DOHH2 (cell line): ENCODE results near the gene OR2AT4.

ENCODE experiments used
- CTCF ChIP-seq: fragments of 200-600 bp; sonication (generic); IDR thresholded peaks from one replicate; pipeline ENCODE4 v1.5.1; 2014; ENCODE audit warnings: antibody characterized with exemption, mild to moderate bottlenecking, low read depth, low read length; ENCODE audit not compliant: poor library complexity, severe bottlenecking
- EZH2phosphoT487 ChIP-seq: fragments of 200-600 bp; sonication (generic); IDR thresholded peaks from 2 replicates; pipeline ENCODE4 v1.6.1; 2017; ENCODE audit warnings: borderline replicate concordance, mild to moderate bottlenecking, antibody characterized with exemption, low read length, moderate library complexity, mixed read lengths

- TF ChIP-seq CTCF (no peak), EZH2phosphoT487 (no peak)
Measured at GRCh38 chr11:75073459-75074190, 23.1 kb downstream of the OR2AT4 start.
